ENCODE data around the gene ZCCHC14.

GRCh38 chr16:87442581-87442966 lies 50.2 kb downstream of the ZCCHC14 start:
- TF ChIP-seq, protein P1, sequence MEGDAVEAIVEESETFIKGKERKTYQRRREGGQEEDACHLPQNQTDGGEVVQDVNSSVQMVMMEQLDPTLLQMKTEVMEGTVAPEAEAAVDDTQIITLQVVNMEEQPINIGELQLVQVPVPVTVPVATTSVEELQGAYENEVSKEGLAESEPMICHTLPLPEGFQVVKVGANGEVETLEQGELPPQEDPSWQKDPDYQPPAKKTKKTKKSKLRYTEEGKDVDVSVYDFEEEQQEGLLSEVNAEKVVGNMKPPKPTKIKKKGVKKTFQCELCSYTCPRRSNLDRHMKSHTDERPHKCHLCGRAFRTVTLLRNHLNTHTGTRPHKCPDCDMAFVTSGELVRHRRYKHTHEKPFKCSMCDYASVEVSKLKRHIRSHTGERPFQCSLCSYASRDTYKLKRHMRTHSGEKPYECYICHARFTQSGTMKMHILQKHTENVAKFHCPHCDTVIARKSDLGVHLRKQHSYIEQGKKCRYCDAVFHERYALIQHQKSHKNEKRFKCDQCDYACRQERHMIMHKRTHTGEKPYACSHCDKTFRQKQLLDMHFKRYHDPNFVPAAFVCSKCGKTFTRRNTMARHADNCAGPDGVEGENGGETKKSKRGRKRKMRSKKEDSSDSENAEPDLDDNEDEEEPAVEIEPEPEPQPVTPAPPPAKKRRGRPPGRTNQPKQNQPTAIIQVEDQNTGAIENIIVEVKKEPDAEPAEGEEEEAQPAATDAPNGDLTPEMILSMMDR (optimal IDR thresholded peaks at IDR 0.05 in 1 of 3, IDR thresholded peaks at IDR 0.05 in 1 of 3, conservative IDR thresholded peaks at IDR 0.05 in 1 of 3; ENCODE audit: extremely low read depth in 1 of 3, insufficient read depth in 2 of 3, low read length in 3 of 3): no peak
- no peak for TF ChIP-seq EZH2 (IDR thresholded peaks at IDR 0.05; ENCODE audit: low read length)

Measured in keratinocyte (primary cell).